Measurements from ENCODE around the gene RASGRP2.

RASGRP2 gene

DNA sequence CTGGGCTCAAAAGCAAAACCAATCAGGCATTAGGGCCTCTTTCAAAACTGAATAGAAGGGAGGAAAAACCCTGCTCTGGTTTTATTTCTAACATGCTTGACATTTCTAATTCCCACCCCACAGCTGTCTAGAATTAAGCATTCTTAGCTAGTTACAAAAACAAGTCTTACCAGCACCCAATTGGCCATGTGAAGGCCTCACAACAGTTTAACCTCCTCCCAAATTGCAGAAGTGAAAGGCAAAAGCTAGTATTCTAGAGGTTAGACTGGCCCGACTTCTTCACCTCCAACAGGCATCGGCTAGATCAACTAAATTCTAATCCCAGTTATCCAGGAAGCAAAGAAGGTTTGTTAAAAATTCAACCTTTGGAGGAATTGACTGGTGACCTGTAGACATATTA is 27.9 kb upstream of the RASGRP2 start:
- no peak for DNase-seq (ENCODE audit: low read depth in 3 of 3)

DNA sequence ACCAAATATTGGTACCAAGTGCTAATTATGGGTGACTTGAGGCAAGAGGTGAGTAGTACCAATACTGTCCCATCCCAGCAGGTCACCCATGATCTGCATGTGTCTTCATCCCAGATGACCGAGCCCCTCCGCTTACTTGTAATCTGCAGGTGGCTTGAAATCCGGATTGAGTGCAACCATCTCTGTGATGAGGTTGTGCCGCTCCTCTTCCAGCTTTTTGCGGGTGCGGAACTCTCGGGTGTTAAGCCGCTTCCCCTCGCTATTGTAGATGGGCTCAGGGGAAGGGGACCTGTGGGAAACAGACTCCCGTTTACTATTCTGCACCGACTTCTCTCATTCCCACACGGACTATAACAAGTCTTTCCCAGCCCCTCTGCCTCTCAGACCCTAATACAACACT is 26.2 kb upstream of the RASGRP2 start:
- no peak for DNase-seq (ENCODE audit: low read depth in 3 of 3)

DNA sequence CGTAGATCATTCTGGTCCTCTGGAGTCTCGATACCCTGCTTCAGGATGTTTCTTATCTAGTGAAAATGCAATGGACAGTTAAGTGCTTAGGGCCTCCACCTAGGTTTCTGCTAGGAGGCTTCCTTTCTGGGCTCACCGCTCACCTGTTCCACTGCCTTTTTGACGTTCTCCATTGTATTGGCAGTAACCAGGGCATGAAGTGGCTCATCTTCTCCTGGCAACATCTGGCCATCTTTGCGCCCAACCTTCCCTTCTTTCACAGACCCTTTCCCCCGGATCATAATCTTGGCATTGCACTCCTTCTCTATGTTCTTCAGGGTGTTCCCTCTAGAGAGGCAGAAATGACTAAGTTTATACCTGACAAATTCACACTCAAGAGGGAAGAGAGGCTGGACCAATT is 25.3 kb upstream of the RASGRP2 start:
- DNase-seq (ENCODE audit: low read depth in 3 of 3): no peak

DNA sequence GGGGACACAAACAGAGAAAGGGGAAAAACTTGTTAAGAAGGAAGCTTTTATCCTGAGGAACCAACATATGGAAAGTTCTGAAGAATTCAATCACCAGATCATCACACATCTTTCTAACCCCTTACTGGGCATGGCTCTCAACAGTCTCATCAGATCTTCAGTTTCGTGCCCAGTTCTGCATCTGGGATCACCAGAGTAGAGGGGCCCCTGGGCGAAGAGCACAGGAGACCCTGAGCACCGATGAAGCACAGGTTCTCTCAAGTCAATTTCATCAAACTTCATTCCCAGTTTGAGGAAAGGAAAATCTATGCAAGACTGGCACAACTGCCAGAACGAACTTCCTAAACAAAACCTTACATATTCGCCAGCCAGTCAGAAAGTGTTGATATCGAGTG is 24.4 kb upstream of the RASGRP2 start:
- DNase-seq (ENCODE audit: low read depth in 3 of 3): no peak

DNA sequence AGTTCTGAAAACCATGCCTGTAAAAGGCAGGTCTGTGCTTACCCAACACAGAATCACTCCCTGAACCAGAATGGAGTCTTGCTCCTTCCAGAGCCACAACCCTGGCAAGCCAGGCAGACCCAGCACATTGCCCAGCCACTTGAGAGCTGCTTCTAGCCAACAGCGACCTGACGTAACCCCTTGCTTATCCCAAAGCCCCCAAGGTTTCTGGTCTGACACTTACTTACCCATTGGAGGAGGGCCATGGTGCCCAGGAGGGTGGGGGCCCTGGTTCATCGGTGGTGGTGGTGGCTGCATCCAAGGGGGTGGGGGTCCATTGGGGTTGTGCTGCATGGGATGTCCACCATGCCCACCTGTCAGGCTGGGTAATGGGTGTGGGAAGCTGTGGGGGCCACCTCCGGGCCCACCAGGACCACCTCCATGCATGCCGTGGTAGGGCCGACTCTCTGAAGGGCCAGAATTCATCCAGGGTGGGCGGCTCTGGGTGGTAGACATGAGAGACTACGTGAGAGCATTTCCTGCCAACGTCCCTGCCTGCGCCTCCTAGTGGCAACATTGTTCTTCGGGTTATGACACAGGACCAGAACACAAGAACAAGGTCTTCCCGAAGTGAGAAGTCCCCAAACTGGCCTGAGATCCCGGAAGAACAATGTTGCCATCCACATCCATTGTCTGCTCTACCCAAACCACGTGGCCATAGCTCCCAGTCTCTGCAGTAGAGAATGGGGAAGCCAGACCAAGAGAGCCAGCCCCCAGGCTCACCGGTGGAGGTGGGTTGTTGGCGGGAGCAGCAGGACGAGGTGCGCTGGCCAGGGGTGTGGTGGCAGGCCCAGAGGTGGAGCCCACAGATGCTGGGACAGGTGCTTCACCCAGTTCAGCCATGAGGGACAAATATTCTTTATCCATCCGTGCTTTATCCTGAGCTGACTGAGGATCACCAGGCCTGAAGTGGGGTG is 23.7 kb upstream of the RASGRP2 start:
- peak; percentile 65 to 76 (median 74) for DNase-seq (ENCODE audit: low read depth in 3 of 3)

DNA sequence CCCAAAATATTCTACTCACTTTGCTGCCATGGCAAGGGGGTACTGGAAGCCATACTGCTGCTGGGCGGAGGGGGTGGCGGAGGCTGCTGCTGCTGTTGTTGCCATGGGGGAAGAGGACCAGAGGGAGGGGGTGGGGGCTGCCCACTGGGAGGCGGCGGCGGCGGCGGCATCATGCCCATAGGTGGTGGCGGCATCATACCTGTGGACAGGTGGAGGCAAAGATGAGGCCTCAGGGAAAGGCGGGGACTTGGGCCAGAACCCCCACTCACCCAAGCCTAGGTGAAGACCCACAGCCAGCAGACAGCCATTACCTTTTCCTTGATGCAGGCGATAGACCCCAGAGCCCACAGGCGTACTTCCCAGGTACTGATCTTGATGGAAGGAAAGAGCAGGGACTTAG is 22.9 kb upstream of the RASGRP2 start:
- DNase-seq (ENCODE audit: low read depth in 3 of 3): no peak

DNA sequence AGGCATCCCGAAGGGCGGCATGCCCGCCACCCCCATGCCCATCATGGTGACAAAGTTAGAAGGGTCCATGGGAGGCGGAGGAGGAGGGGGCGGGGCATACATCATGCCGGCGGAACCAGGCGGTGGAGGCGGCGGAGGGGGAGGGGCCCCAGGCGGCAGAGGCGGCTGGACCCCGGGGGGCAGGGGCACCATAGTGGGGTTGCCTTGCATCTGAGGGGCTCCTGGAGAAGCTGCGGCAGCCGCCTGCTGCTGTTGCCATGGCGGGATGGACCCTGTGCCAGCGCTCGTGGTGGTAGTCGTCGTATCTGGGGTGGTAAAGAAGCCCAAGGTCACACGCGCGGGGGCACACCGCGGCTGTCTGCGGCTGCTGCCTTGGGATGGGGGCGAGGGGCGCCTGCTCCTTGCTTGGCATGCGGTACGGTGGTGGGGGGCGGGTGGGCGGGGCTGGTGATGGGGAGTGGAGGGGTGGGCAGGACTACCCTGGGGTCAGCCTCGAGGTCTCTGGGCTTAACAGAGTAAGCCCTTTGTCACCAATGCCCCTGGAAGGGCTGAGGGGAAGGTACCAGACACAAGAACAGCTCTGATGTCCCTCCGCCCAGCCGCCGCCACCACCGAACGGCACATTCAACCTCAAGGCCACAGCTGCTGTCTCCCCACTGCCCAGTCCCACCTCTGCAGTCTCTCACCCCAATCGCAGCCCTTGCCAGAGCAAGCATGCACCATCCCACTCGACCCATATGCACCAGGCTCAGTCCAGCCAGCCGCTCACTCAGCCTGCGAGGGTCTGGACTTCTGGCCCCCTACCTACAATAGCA is 22.1 kb upstream of the RASGRP2 start:
- DNase-seq (ENCODE audit: low read depth in 3 of 3): no peak

DNA sequence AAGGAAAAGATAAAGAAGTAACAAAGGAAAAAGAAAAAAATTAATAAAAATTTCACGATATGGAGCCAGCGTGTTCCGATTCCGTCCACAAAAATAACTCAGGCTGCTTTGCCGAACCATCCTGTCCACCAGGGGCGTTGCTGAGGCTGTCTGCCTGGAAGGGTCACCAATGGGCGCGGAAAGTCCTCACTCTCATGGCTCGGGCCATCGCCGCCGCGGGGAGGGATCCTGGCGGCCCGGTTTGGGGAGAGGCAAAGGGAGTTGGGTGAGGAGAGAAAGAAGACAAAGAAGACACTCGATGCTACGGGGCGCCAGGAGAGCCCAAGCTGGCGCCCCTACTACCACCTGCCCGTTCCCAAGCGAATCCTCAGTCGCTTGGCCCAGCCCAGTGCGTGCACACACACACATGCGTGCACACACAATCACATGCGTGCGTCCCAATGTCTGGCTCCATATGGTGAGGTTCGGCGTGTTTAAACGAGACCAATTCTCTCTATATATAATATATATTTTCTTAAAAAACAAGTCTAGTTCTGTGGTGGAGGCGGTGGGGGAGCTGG is 21.4 kb upstream of the RASGRP2 start:
- DNase-seq (ENCODE audit: low read depth in 3 of 3): no peak

DNA sequence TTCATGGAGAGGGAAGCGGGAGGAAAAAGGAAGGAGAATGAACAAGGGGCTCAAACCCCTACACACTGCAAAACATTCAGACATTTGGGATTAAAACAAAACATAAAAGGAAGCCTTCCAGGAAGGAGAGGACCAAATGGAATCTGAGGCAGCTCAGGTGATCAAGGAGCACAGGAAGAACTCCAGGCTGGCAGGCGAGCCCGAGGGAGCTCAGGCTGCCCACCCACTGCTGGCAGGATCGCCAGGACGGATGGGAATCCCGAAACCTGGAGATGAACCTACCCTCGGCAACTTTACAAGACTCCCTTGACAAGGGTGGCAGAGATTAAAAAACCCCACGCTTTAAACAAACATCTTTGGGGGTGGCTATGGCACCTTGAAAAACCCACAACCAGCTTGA is 20.8 kb upstream of the RASGRP2 start:
- no peak for DNase-seq (ENCODE audit: low read depth in 3 of 3)

DNA sequence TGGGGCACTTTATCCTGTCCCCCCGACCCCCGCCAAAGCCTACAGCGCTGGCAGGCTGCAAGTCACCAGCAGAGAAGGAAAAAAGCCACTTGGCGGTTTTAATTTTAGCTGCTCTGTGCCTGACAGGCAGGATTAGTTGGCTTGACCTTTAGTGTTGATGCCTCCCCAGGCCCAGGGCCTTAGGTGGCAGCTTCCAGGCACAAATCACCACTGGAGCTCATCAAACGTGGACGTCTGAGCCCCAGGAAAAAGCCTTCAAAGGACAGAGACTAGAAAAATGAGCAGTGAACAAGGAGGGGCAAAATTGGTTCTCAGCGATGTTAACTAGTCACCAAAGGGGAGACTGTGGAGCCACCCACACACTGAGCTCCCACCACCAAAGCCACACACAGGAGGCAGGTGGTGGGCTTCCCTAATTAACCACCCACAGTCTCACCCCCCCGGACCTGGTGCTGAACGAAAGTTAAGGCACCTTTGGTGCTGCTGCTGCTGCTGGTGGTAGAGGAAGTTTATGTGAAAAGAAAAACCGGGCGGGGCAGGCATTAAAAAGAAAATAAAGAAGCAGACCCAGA is 20.2 kb upstream of the RASGRP2 start:
- DNase-seq (ENCODE audit: low read depth in 3 of 3): no peak

DNA sequence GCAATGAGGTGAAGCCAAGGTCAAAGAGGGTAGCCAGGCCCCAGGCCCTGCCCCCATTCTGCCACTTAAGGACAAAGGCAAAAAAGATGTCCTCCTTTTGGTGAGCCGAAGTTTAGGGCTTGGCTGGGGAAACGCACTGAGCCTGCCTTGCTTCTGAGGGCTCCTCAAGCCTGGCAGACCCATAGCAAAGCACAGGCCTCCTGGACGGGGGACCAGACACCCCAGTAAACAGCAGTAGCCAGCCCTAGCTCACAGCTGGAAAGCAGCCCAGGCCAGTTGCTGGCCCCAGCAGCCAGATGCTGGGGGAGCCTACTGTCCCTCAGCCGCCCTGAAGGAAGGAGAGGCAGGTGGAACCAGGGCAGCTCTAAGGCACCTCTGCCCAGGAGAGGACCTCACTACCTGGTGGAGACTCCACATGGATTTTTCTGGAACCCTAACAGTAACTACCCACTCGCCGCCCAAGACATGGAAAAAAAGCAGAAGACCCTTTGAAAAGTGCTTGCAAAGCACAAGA is 19.6 kb upstream of the RASGRP2 start:
- no peak for DNase-seq (ENCODE audit: low read depth in 3 of 3)

DNA sequence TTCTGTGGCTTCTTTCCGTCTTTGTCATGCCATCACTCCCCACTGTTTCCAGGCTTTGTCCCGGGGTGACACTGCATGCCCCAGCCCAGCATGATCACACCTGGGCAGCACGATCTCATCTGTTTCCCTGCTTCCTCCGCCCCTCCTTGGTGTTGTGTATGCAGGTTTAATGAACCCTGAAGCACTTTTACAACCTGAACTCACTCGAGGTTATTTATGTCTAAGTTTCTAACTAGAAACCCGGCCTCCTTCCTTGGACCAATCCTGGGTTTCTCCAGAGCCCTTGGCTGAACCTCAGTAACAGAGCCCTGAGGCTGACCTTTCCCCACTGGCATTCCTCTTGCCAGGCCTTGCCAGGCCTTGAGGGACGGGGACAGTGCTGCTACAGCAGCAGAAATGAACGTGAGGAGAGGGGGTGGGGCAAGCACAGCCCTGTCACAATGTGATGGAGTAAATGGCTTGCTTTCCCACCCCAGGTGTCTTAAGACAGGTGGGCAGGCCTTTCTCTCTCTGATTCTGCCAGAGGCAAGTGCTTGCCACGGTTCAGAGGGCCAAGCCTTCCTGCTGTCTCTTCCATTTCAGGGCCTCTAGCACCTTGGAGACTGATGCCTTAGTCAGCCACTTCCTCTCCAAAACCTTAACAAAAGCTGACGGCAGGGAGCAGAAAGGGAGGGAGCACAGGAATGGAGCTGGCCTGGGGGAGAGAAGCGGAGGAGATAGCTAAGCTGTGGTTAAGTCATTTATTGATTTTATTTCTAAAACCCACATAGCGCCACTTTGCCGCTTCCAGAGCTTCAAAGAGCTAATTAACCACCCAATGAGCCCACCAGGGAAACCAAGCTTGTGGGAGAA is 19.0 kb upstream of the RASGRP2 start:
- no peak for DNase-seq (ENCODE audit: low read depth in 3 of 3)

DNA sequence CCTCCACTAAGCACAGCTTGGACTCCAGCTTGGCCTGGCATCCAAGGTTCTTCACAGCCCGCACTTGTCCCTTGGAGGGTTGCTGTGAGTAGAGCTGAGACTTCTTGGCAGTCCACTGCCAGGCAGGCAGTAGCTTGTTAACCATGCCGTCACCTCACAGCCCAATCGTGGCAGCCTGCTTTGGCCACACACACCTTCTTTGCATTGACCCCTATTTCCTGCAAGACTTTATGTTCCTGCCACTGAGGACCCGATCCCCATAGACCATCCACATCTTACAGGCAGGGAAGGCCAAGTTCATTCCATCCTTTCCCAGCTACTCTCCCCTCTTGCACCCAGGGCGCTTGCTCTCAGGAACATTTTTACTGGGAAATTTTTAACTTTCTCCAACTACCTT is 18.3 kb upstream of the RASGRP2 start:
- no peak for DNase-seq (ENCODE audit: low read depth in 3 of 3)

DNA sequence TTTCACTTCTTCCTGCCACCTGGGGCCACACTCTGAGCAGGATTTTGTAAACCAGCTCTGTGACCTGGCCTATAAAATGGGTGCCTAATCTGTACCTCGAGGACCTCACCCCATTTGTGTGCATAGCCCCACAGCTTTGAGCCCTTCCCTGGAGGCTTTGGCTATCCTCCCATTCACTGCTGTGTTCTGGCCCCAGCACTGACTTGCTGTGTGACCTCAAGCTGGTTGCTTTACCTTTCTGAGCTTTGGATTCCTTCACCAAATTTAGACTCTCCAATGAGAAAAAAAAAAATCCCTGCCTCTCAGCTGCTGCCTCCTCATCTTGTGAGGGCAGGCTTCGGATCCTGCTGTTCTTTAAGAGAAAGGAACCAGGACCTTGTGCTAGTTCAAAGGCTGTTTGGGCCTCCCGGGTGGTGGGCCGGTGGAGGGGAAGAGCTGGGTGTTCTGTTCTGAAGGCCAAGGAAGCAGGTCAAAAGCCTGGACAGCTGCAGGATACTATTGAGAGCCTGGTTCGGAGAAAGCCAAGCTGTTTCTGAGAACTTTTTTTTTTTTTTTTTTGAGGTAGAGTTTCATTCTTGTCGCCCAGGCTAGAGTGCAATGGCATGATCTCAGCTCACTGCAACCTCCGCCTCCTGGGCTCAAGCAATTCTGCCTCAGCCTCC is 16.9 kb upstream of the RASGRP2 start:
- no peak for DNase-seq (ENCODE audit: low read depth in 3 of 3)

DNA sequence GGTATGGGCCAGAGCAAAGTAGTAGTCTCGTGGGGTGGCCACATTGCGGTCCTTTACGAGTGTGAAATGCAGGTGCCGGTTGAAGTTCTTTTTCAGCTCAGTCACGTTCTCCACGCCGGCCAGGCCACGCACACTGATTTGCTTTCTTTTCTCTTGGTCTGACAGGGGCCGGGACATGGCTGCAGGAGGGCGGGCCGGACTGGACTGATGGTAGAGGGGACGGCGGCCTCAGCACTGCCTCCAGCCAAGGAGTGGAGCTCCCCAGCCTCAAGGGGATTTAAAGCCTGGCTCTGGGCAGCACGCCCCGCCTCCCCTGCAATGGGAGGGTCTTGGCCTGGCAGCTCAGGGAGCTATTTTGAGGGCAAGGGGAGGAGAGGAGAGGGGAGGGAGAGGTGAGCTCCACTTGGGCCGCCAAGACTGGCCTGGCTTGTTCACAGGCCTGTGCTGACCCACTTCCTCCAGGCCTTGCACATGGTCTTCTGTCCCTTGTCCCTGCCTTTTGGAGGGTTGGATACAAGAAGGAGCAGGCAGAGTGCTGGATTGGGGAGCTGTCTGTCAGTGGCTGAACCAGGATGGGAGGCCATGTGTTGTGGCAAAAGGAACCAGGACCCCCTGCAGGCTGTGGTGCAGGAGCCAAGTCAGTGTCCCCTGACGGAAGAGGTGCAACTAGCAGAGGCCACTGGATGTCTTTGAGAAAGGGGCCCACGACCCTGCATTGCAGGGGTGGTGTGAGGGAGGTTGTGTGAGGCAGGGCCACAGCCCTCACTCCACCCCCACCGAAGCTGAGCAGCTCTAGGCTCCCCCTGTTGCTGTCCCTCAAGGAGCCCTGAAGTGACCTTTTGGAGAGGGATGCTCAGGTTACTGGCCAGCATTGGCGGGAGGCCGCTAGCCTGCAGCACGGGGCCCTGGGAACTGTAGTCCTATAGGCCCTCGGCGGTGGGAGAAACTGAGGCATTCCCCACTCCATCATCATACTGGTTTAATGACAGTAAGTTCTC is 16.1 kb upstream of the RASGRP2 start, which contains the start of gene PYGM:
PYGM (minus strand) TSS at position 253 of the 998 bp plus-strand sequence; CDS start at position 177, 76 bp downstream.
- no peak for DNase-seq (ENCODE audit: low read depth in 3 of 3)

DNA sequence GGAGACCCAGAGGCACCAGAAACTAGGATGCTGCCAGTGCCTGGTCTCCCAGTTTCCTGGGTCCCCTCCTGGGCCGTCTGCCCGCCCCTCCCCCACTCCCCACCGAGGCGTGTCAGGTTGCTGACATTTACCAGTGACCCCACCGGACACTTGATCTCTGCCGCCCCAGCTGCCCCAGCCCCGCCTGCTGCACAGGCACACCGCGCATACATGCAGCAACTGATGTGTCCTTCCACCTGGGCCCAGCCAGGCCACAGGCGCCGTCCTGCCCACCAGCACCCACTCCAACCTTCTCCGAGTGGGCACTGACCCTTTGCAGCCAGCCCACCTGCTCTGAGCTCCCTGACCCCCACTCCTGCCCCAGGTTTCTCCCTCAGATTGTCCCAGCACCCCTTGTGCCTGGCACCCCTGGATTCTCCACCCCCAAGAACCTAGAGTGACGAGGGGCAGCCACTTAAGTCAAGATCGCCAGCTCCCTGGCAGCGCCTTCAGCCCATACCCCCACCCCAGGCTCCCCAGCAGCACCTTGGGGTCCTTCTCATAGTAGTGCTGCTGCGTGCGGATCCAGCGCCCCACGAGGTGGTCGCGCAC is 15.3 kb upstream of the RASGRP2 start:
- DNase-seq (ENCODE audit: low read depth in 3 of 3): no peak

DNA sequence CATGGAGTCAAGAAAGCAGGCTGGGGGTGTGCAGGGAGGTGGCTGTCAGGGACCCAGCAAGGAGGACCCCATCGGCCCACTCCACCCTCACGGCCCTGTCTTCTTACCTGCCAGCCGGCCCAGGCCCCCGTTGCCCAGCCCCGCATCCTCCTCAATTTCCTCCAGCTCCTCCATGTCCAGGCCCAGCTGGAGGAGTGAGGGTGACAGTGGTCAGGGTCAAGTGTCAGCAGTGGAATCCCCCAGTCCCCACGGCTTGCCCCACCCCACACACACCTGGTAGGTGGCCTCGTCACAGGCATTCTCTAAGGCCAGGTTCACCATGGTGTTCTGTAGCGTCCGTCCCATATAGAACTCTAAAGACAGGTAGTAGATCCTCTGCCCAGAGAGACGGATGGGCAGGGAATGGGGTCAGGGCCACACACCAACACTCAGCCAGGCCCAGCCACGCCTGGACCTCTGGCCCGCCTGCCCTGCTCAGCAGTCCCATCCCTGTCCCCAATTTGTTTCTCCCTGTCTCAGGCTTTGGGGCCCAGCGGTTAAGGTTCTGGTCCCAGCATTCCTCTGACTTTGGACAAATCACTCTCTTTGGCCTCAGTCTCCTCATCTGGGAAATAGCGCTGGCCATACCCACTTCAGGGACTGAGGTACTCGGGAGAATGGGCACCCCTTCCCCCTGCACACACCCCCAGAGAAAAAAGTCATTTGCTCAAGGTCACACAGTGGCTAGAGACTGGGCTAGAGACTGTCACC is 14.6 kb upstream of the RASGRP2 start:
- DNase-seq (ENCODE audit: low read depth in 3 of 3): no peak

All from stimulated activated CD4-positive, alpha-beta T cell treated with anti-CD3 and anti-CD28 coated beads, TNF-alpha, amount 100 ng/mL, for 24 hours (primary cell).